NCI-H2107 (cell line): Measurements from ENCODE around the gene DYNC2H1.

ENCODE experiments used
- DNase-seq: peaks from one replicate; lab custom pipeline; 2025; lab: John Stamatoyannopoulos, UW

The DYNC2H1 gene

GRCh38 chr11:103453915-103454709 lies 344.9 kb downstream of the DYNC2H1 start:
- no peak for DNase-seq

- no peak for DNase-seq
Measured at GRCh38 chr11:103464420-103464819, 355.2 kb downstream of the DYNC2H1 start.

- no peak for DNase-seq
Measured at GRCh38 chr11:103465555-103466140, 356.4 kb downstream of the DYNC2H1 start.

GRCh38 chr11:103471546-103471945 lies 362.3 kb downstream of the DYNC2H1 start:
- DNase-seq, result no peak

GRCh38 chr11:103476874-103477273 lies 367.6 kb downstream of the DYNC2H1 start:
- no peak for DNase-seq

- DNase-seq, result no peak
Measured at GRCh38 chr11:103480421-103480820, 371.2 kb downstream of the DYNC2H1 start.

- DNase-seq, result no peak
Measured at GRCh38 chr11:103483996-103484395, 374.8 kb downstream of the DYNC2H1 start.

- DNase-seq, result no peak
Measured at GRCh38 chr11:103484545-103484944, 375.3 kb downstream of the DYNC2H1 start.

- DNase-seq, result no peak
Measured at GRCh38 chr11:103486604-103487003, 377.4 kb downstream of the DYNC2H1 start.

GRCh38 chr11:103487113-103487512 lies 377.9 kb downstream of the DYNC2H1 start:
- no peak for DNase-seq

- no peak for DNase-seq
Measured at GRCh38 chr11:103488031-103488461, 378.8 kb downstream of the DYNC2H1 start.

- DNase-seq, result no peak
Measured at GRCh38 chr11:103488579-103488978, 379.4 kb downstream of the DYNC2H1 start.

- no peak for DNase-seq
Measured at GRCh38 chr11:103491777-103492176, 382.6 kb downstream of the DYNC2H1 start.

- no peak for DNase-seq
Measured at GRCh38 chr11:103494491-103494890, 385.3 kb downstream of the DYNC2H1 start.

- DNase-seq, result no peak
Measured at GRCh38 chr11:103497268-103497667, 388.0 kb downstream of the DYNC2H1 start.

GRCh38 chr11:103499710-103500340 lies 390.6 kb downstream of the DYNC2H1 start:
- no peak for DNase-seq

- no peak for DNase-seq
Measured at GRCh38 chr11:103515283-103515682, 406.1 kb downstream of the DYNC2H1 start.

- DNase-seq, result no peak
Measured at GRCh38 chr11:103520792-103521191, 411.6 kb downstream of the DYNC2H1 start.

- no peak for DNase-seq
Measured at GRCh38 chr11:103525069-103525468, 415.8 kb downstream of the DYNC2H1 start.

GRCh38 chr11:103528046-103528445 lies 418.8 kb downstream of the DYNC2H1 start:
- no peak for DNase-seq

- no peak for DNase-seq
Measured at GRCh38 chr11:103528596-103528995, 419.4 kb downstream of the DYNC2H1 start.

- no peak for DNase-seq
Measured at GRCh38 chr11:103529181-103529684, 420.0 kb downstream of the DYNC2H1 start.
